ENCODE data around the gene APPL2. TPM values are rescaled to one million over a fixed set of nuclear protein-coding genes. Genes with fewer than 3 reads are reported as not detected.
"Not testable (repeated sequence)": the region's sequence is repeated elsewhere in the genome, so short reads cannot be mapped to it uniquely, and the experiment has no call there.

Gene APPL2
- total RNA-seq, 1 experiment from 2014 or later: 49.2 TPM

DNA sequence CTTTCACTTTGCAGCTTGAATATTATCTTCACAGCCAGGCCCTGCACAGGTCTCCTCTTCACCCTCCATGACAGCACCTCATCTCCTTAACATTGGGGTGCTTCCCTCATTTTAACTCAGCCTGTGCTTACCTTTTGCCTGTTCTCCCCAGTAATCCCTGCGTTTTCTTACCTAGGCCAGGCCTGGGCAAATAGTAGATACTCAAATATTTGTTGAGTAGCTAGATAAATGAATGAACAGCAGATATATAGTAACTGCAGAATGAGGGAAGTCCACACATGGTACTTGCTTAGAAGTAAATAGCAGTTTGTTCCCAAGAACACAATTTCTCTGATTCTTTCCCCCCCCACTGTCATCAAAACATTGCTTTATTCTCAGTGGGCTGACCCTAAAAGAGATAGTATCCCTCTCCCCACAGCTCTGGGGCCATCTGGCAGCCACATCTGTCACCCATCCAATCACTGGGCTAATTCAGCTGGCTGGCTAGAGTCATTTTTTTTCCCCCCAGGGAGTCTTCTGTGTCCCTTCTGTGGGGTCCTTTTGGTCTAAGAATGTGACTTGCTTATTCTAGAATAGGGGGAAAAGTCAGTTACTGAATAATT lies 43.2 kb downstream of the APPL2 start:
- no peak for DNase-seq
- TF ChIP-seq, protein P1, sequence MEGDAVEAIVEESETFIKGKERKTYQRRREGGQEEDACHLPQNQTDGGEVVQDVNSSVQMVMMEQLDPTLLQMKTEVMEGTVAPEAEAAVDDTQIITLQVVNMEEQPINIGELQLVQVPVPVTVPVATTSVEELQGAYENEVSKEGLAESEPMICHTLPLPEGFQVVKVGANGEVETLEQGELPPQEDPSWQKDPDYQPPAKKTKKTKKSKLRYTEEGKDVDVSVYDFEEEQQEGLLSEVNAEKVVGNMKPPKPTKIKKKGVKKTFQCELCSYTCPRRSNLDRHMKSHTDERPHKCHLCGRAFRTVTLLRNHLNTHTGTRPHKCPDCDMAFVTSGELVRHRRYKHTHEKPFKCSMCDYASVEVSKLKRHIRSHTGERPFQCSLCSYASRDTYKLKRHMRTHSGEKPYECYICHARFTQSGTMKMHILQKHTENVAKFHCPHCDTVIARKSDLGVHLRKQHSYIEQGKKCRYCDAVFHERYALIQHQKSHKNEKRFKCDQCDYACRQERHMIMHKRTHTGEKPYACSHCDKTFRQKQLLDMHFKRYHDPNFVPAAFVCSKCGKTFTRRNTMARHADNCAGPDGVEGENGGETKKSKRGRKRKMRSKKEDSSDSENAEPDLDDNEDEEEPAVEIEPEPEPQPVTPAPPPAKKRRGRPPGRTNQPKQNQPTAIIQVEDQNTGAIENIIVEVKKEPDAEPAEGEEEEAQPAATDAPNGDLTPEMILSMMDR (IDR thresholded peaks at IDR 0.05; ENCODE audit: insufficient read depth in 1 of 2, low read depth in 1 of 2, low read length in 1 of 2, severe bottlenecking in 1 of 2, unreplicated experiment in 1 of 2): no peak
- intact Hi-C loops (cut with micrococcal nuclease; ENCODE audit: unreplicated experiment): no loop called here
- Mint-ChIP-seq H3K36me3 (ENCODE audit: insufficient read depth, unreplicated experiment) (peaks cover 63% of the 10 kb centered on the region), H3K4me3 (ENCODE audit: unreplicated experiment) (no peak overlapping the region), H3K9me3 (ENCODE audit: unreplicated experiment) (no peaks in the 10 kb centered on the region), H3K27me3 (ENCODE audit: insufficient read depth, unreplicated experiment) (no peaks in the 10 kb centered on the region), H3K27ac (ENCODE audit: unreplicated experiment) (no peak overlapping the region), H3K4me1 (ENCODE audit: low read depth, unreplicated experiment) (peaks cover 13% of the 10 kb centered on the region)
- peaks cover 8% of the 10 kb centered on the region for H3K4me1 ChIP-seq
- ChIA-PET POLR2A (no interaction called here), CTCF (no interaction called here)
- no peaks in the 10 kb centered on the region for H3K9me3 ChIP-seq
- no peaks in the 10 kb centered on the region for H3K27me3 ChIP-seq (replicated peaks; ENCODE audit: control insufficient read depth, insufficient read depth, low read length)
- peaks cover 5% of the 10 kb centered on the region; the same call in 1 of the 2 replicates for H3K36me3 ChIP-seq (ENCODE audit: control insufficient read depth, insufficient read depth, low read length)
- no peak overlapping the region for H3K4me3 ChIP-seq (ENCODE audit: low read depth, low read length)
- BruUV-seq (replicated peaks): no TSS peak

DNA sequence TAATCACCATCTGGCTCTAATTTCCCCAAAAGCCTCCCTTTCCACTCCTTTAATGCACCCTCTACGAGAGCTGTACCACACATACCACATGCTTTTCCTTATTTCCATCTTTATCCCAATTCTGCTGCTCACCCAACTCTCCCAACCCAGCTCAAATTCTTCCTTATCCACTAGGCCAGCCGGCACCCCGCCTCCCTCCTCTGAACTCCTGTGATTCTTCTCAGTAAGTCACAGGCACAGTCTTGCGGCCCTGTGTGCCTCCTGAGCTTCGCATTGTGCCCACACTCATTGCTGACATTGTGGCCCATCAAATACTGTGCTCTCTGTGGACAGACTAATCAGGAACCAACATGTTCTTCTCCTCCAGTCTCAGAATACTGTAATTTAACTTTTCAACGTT lies 45.4 kb downstream of the APPL2 start:
- no peak overlapping the region for H3K27ac Mint-ChIP-seq (ENCODE audit: unreplicated experiment)
- TF ChIP-seq, protein P1 (IDR thresholded peaks at IDR 0.05; ENCODE audit: insufficient read depth in 1 of 2, low read depth in 1 of 2, low read length in 1 of 2, severe bottlenecking in 1 of 2, unreplicated experiment in 1 of 2): no peak
- H3K4me1 Mint-ChIP-seq (ENCODE audit: low read depth, unreplicated experiment): peaks cover 13% of the 10 kb centered on the region
- POLR2A ChIA-PET: no interaction called here
- H3K4me3 Mint-ChIP-seq (ENCODE audit: unreplicated experiment): no peak overlapping the region
- CTCF ChIA-PET: no interaction called here
- Histone ChIP-seq H3K9me3 (no peaks in the 10 kb centered on the region), H3K36me3 (ENCODE audit: control insufficient read depth, insufficient read depth, low read length) (peaks cover 4% of the 10 kb centered on the region; the same call in 1 of the 2 replicates), H3K4me3 (ENCODE audit: low read depth, low read length) (no peak overlapping the region), H3K27me3 (replicated peaks; ENCODE audit: control insufficient read depth, insufficient read depth, low read length) (no peaks in the 10 kb centered on the region), H3K4me1 (peaks cover 8% of the 10 kb centered on the region)
- intact Hi-C loops (cut with micrococcal nuclease; ENCODE audit: unreplicated experiment): no loop called here
- BruUV-seq (replicated peaks): no TSS peak
- no peaks in the 10 kb centered on the region for H3K9me3 Mint-ChIP-seq (ENCODE audit: unreplicated experiment)
- no peaks in the 10 kb centered on the region for H3K27me3 Mint-ChIP-seq (ENCODE audit: insufficient read depth, unreplicated experiment)
- H3K36me3 Mint-ChIP-seq (ENCODE audit: insufficient read depth, unreplicated experiment): peaks cover 63% of the 10 kb centered on the region
- no peak for DNase-seq

DNA sequence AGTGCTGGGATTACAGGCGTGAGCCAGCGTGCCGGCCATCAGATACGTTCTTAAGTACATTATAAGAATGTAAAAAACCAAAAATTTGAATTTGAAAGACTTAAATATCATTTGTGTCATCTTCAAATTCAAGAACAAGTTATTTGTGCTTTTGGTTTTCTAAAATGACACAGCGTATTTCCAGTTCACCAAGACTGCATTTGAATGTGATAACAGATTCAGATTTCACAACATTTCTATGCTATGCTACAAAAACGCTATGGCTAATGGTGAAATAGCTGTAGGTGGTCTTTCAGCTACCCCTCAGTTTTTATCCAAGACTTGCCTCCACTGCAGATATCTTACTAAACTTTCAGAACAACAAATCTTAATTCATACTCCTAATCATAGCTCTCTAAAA lies 46.7 kb downstream of the APPL2 start:
- Histone ChIP-seq H3K9me3 (no peaks in the 10 kb centered on the region), H3K4me3 (ENCODE audit: low read depth, low read length) (no peak overlapping the region), H3K36me3 (ENCODE audit: control insufficient read depth, insufficient read depth, low read length) (peaks cover 1% of the 10 kb centered on the region), H3K4me1 (peaks cover 8% of the 10 kb centered on the region), H3K27me3 (replicated peaks; ENCODE audit: control insufficient read depth, insufficient read depth, low read length) (no peaks in the 10 kb centered on the region)
- no TSS peak for BruUV-seq (replicated peaks)
- no peak overlapping the region for H3K4me3 Mint-ChIP-seq (ENCODE audit: unreplicated experiment)
- peaks cover 66% of the 10 kb centered on the region for H3K36me3 Mint-ChIP-seq (ENCODE audit: insufficient read depth, unreplicated experiment)
- peaks cover 13% of the 10 kb centered on the region for H3K4me1 Mint-ChIP-seq (ENCODE audit: low read depth, unreplicated experiment)
- no peaks in the 10 kb centered on the region for H3K27me3 Mint-ChIP-seq (ENCODE audit: insufficient read depth, unreplicated experiment)
- TF ChIP-seq, protein P1 (IDR thresholded peaks at IDR 0.05; ENCODE audit: insufficient read depth in 1 of 2, low read depth in 1 of 2, low read length in 1 of 2, severe bottlenecking in 1 of 2, unreplicated experiment in 1 of 2): no peak
- CTCF ChIA-PET: no interaction called here
- intact Hi-C loops (cut with micrococcal nuclease; ENCODE audit: unreplicated experiment): no loop called here
- H3K27ac Mint-ChIP-seq (ENCODE audit: unreplicated experiment): no peak overlapping the region
- POLR2A ChIA-PET: no interaction called here
- DNase-seq: no peak
- H3K9me3 Mint-ChIP-seq (ENCODE audit: unreplicated experiment): no peaks in the 10 kb centered on the region

DNA sequence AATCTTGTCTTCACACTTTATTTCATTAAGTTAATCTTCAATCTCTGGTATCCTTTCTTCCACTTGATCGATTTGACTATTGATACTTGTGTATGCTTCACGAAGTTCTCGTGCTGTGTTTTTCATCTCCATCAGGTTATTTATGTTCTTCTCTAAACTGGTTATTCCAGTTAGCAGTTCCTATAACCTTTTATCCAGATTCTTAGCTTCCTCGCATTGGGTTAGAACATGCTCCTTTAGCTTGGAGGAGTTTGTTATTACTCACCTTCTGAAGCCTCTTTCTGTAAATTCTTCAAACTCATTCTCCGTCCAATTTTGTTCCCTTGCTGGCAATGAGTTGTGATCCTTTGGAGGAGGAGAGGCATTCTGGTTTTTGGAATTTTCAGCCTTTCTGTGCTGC lies 52.0 kb downstream of the APPL2 start:
- POLR2A ChIA-PET; CTCF ChIA-PET; DNase-seq; H3K4me1 ChIP-seq; H3K27ac Mint-ChIP-seq (ENCODE audit: unreplicated experiment); H3K4me3 Mint-ChIP-seq (ENCODE audit: unreplicated experiment); H3K36me3 ChIP-seq (ENCODE audit: control insufficient read depth, insufficient read depth, low read length); H3K27me3 ChIP-seq (replicated peaks; ENCODE audit: control insufficient read depth, insufficient read depth, low read length); H3K27me3 Mint-ChIP-seq (ENCODE audit: insufficient read depth, unreplicated experiment); H3K9me3 ChIP-seq; BruUV-seq (replicated peaks); H3K4me1 Mint-ChIP-seq (ENCODE audit: low read depth, unreplicated experiment); H3K4me3 ChIP-seq (ENCODE audit: low read depth, low read length); intact Hi-C loops (cut with micrococcal nuclease; ENCODE audit: unreplicated experiment): not testable (repeated sequence)
- Mint-ChIP-seq H3K36me3 (ENCODE audit: insufficient read depth, unreplicated experiment) (peaks cover 80% of the 10 kb centered on the region), H3K9me3 (ENCODE audit: unreplicated experiment) (peaks cover 20% of the 10 kb centered on the region)

DNA sequence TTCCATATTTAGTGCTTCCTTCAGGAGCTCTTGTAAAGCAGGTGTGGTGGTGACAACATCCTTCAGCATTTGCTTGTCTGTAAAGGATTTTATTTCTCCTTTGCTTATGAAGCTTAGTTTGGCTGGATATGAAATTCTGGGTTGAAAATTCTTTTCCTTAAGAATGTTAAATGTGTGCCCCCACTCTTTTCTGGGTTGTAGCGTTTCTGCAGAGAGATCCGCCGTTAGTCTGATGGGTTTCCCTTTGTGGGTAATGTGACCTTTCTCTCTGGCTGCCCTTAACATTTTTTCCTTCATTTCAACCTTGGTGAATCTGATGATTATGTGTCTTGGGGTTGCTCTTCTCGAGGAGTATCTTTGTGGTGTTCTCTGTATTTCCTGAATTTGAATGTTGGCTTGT lies 52.6 kb downstream of the APPL2 start:
- H3K9me3 ChIP-seq; H3K36me3 ChIP-seq (ENCODE audit: control insufficient read depth, insufficient read depth, low read length); POLR2A ChIA-PET; CTCF ChIA-PET; H3K4me3 ChIP-seq (ENCODE audit: low read depth, low read length); H3K27me3 ChIP-seq (replicated peaks; ENCODE audit: control insufficient read depth, insufficient read depth, low read length); DNase-seq; H3K27ac Mint-ChIP-seq (ENCODE audit: unreplicated experiment); H3K4me1 ChIP-seq; H3K4me1 Mint-ChIP-seq (ENCODE audit: low read depth, unreplicated experiment); BruUV-seq (replicated peaks); intact Hi-C loops (cut with micrococcal nuclease; ENCODE audit: unreplicated experiment); H3K27me3 Mint-ChIP-seq (ENCODE audit: insufficient read depth, unreplicated experiment); H3K4me3 Mint-ChIP-seq (ENCODE audit: unreplicated experiment): not testable (repeated sequence)
- peaks cover 20% of the 10 kb centered on the region for H3K9me3 Mint-ChIP-seq (ENCODE audit: unreplicated experiment)
- peaks cover 78% of the 10 kb centered on the region for H3K36me3 Mint-ChIP-seq (ENCODE audit: insufficient read depth, unreplicated experiment)

All from Caco-2 (cell line).